HepG2 (cell line): Measurements from ENCODE around the gene CNR2. TPM values are rescaled to one million over a fixed set of nuclear protein-coding genes. Genes with fewer than 3 reads are reported as not detected.

Experiments
- AFF4 ChIP-seq: sonication (generic); formaldehyde crosslinking; IDR thresholded peaks from 2 replicates; pipeline ENCODE4 v1.4.0; 2020; ENCODE audit warnings: missing genetic modification reagents
- CBX1 ChIP-seq: IDR thresholded peaks from one replicate; pipeline ENCODE4 v1.6.1; 2016; ENCODE audit warnings: antibody characterized with exemption, low read depth
- HINFP ChIP-seq: sonication (generic); formaldehyde crosslinking; IDR thresholded peaks from 2 replicates; pipeline ENCODE4 v1.4.0; 2020; ENCODE audit warnings: low read depth, mild to moderate bottlenecking, missing genetic modification reagents
- HMGXB3 ChIP-seq: sonication (generic); formaldehyde crosslinking; IDR thresholded peaks from 2 replicates; pipeline ENCODE4 v1.4.0; 2020; ENCODE audit warnings: missing genetic modification reagents, borderline replicate concordance
- MAF1 ChIP-seq: sonication (generic); formaldehyde crosslinking; IDR thresholded peaks from 2 replicates; pipeline ENCODE4 v1.5.0; 2020; ENCODE audit warnings: missing genetic modification reagents, borderline replicate concordance
- MBNL3 ChIP-seq: fragments of 250-450 bp; sonication (Bioruptor Pico); conservative IDR thresholded peaks from 2 replicates; pipeline ENCODE4 v1.8.0; 2022; ENCODE audit warnings: mild to moderate bottlenecking, inconsistent platforms
- SOX5 ChIP-seq: IDR thresholded peaks from 2 replicates; pipeline ENCODE4 v1.6.1; 2016; ENCODE audit warnings: borderline replicate concordance
- TCF7L2 ChIP-seq: IDR thresholded peaks from 2 replicates; pipeline ENCODE4 v1.6.1; 2011; ENCODE audit warnings: mild to moderate bottlenecking, low read depth, low read length, moderate library complexity
- UBTF ChIP-seq: sonication (generic); formaldehyde crosslinking; IDR thresholded peaks from 2 replicates; pipeline ENCODE4 v1.4.0; 2020; ENCODE audit warnings: mild to moderate bottlenecking, missing genetic modification reagents
- ZBTB34 ChIP-seq: sonication (generic); formaldehyde crosslinking; IDR thresholded peaks from 2 replicates; pipeline ENCODE4 v1.8.0; 2022; ENCODE audit warnings: mild to moderate bottlenecking, missing genetic modification reagents
- ZFP36L1 ChIP-seq: sonication (generic); formaldehyde crosslinking; IDR thresholded peaks from 2 replicates; pipeline ENCODE4 v1.8.0; 2022; ENCODE audit warnings: mild to moderate bottlenecking, missing genetic modification reagents, moderate library complexity
- ZNF441 ChIP-seq: sonication (generic); formaldehyde crosslinking; IDR thresholded peaks from 2 replicates; pipeline ENCODE4 v1.7.0; 2021; ENCODE audit warnings: missing genetic modification reagents, borderline replicate concordance
- ZNF781 ChIP-seq: sonication (generic); formaldehyde crosslinking; IDR thresholded peaks from 2 replicates; pipeline ENCODE4 v1.5.1; 2020; ENCODE audit warnings: borderline replicate concordance, mild to moderate bottlenecking, missing genetic modification reagents; ENCODE audit errors: not compliant biosample characterization
- polyA plus RNA-seq, 8 experiments: library from polyadenylated mRNA; depleted of rRNA in 3 of 8; stranded (reverse) in 7 of 8; unstranded in 1 of 8; fragments of >200 nt; fragmentation: Illumina TruSeq in 4 of 8; extraction: Trizol in 4 of 8; gene quantifications; 2 replicates each; pipeline versions ENCODE4 v1.2.1 to v1.2.3, GENCODE V29; 2011 to 2016; ENCODE audit warnings: low read depth in 4 of 8, missing spikeins in 1 of 8, mixed read lengths in 1 of 8; ENCODE audit not compliant: insufficient read depth in 1 of 8
- total RNA-seq, 5 experiments: library from RNA; depleted of rRNA; stranded (reverse); fragments of >200 nt; fragmentation: Illumina TruSeq; extraction: Trizol; gene quantifications; 2 replicates each; pipeline ENCODE4 v1.2.3, GENCODE V29; 2016; ENCODE audit warnings: low read depth in 1 of 5

CNR2 gene
- total and polyA plus RNA-seq, 2 of the 13 experiments (the other 11 are each of a cell fraction or from before 2014, with no cell fraction given), result not detected

GRCh38 chr1:23867895-23868556 is 45.1 kb downstream of the CNR2 start, which contains the start of gene FUCA1 (continued):
- TF ChIP-seq ZNF441 (CRISPR knock-in tag), result peak; percentile 69; the same call in 1 of the 2 replicates
- TF ChIP-seq CBX1, result no peak
- TF ChIP-seq ZNF781, result no peak
- TF ChIP-seq HINFP (CRISPR knock-in tag), result 0 out of 2 replicates have a peak, but pooled peaks have one; percentile 3
- no peak for TF ChIP-seq TCF7L2
- no peak for TF ChIP-seq MBNL3 (CRISPR knock-in tag)
- no peak; the same call in 1 of the 2 replicates for TF ChIP-seq MAF1 (CRISPR knock-in tag)
- TF ChIP-seq ZFP36L1 (CRISPR knock-in tag), result no peak
- TF ChIP-seq HMGXB3 (CRISPR knock-in tag), result no peak; the same call in 1 of the 2 replicates
- peak; percentile 95 for TF ChIP-seq UBTF
- TF ChIP-seq SOX5 (CRISPR knock-in tag), result no peak
- TF ChIP-seq ZBTB34 (CRISPR knock-in tag), result no peak
- TF ChIP-seq AFF4 (CRISPR knock-in tag), result no peak
